ENCODE data around the gene GRIFIN.

GRIFIN gene

GRCh38 chr7:2514473-2515423 lies 38.5 kb upstream of the GRIFIN start:
- no peak for DNase-seq (ENCODE audit: low read depth, low spot score)
- TF ChIP-seq CTCF (IDR thresholded peaks at IDR 0.05; ENCODE audit: insufficient read depth, low read length, missing control alignments): no peak
- no peak overlapping the region for H3K4me3 ChIP-seq (ENCODE audit: low read depth, low read length)
- ChIA-PET CTCF (no interaction called here), POLR2A (no interaction called here)

GRCh38 chr7:2513702-2514101 lies 37.5 kb upstream of the GRIFIN start:
- no peak for DNase-seq (ENCODE audit: low read depth, low spot score)
- no peak for TF ChIP-seq CTCF (IDR thresholded peaks at IDR 0.05; ENCODE audit: insufficient read depth, low read length, missing control alignments)
- H3K4me3 ChIP-seq (ENCODE audit: low read depth, low read length): no peak overlapping the region
- ChIA-PET CTCF (no interaction called here), POLR2A (no interaction called here)

- TF ChIP-seq CTCF (IDR thresholded peaks at IDR 0.05; ENCODE audit: insufficient read depth, low read length, missing control alignments): no peak
- no peak overlapping the region for H3K4me3 ChIP-seq (ENCODE audit: low read depth, low read length)
- ChIA-PET POLR2A (no interaction called here), CTCF (no interaction called here)
- no peak for DNase-seq (ENCODE audit: low read depth, low spot score)
Observed at GRCh38 chr7:2512713-2513112, 36.5 kb upstream of the GRIFIN start.

- TF ChIP-seq CTCF (IDR thresholded peaks at IDR 0.05; ENCODE audit: insufficient read depth, low read length, missing control alignments): no peak
- ChIA-PET CTCF (no interaction called here), POLR2A (no interaction called here)
- H3K4me3 ChIP-seq (ENCODE audit: low read depth, low read length): no peak overlapping the region
- DNase-seq (ENCODE audit: low read depth, low spot score): no peak
Observed at GRCh38 chr7:2512179-2512661, 36.0 kb upstream of the GRIFIN start.

GRCh38 chr7:2511769-2512168 lies 35.6 kb upstream of the GRIFIN start:
- DNase-seq (ENCODE audit: low read depth, low spot score): no peak
- CTCF ChIA-PET: no interaction called here
- POLR2A ChIA-PET: no interaction called here
- no peak overlapping the region for H3K4me3 ChIP-seq (ENCODE audit: low read depth, low read length)
- TF ChIP-seq CTCF (IDR thresholded peaks at IDR 0.05; ENCODE audit: insufficient read depth, low read length, missing control alignments): no peak

GRCh38 chr7:2510909-2511768 lies 34.9 kb upstream of the GRIFIN start:
- ChIA-PET POLR2A (no interaction called here), CTCF (no interaction called here)
- no peak for DNase-seq (ENCODE audit: low read depth, low spot score)
- no peak overlapping the region for H3K4me3 ChIP-seq (ENCODE audit: low read depth, low read length)
- TF ChIP-seq CTCF (IDR thresholded peaks at IDR 0.05; ENCODE audit: insufficient read depth, low read length, missing control alignments): no peak
